ENCODE data around the gene GPR27. TPM values are rescaled to one million over a fixed set of nuclear protein-coding genes. Genes with fewer than 3 reads are reported as not detected.

GPR27 gene
- total and polyA plus RNA-seq, 2 of the 8 experiments (the other 6 are each of a cell fraction or from before 2014, with no cell fraction given), result 11.3 to 12.5 TPM

DNA sequence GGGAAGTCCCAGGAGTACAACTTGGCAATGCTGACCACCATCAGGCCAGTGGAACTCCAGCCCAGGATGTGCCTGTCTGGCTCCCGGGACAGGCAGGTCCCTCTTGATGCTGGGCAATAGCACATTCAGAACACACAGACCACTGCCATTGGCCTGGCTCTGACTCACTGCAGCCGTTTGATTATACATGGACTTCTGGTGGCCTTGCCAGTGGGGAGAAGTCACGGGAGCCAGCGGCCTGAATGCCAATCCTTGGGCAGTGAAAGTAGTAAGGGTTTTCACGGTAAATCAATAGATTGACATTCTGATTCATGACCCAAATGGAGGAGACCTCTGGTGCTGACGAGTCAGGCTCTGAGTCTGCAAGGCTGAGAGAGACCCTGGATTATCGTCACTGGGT, 43.8 kb downstream of the GPR27 start:
- no peak overlapping the region for H2BK15ac ChIP-seq (ENCODE audit: low read length)
- no peak overlapping the region for H2BK12ac ChIP-seq (ENCODE audit: low read depth, low read length)
- H3K79me2 ChIP-seq (ENCODE audit: control insufficient read depth in 1 of 2, insufficient read depth in 2 of 2, low read length in 2 of 2), result no peaks in the 10 kb centered on the region
- no peaks in the 10 kb centered on the region for H4K20me1 ChIP-seq (replicated peaks in 1 of 2; ENCODE audit: control insufficient read depth in 1 of 2, insufficient read depth in 2 of 2, low read length in 2 of 2)
- no peaks in the 10 kb centered on the region; the same call in 1 of the 2 replicates for H3K79me1 ChIP-seq (ENCODE audit: low read depth, low read length)
- POLR2A ChIA-PET (ENCODE audit: partially characterized antibody), result no interaction called here
- H4K8ac ChIP-seq (ENCODE audit: extremely low read depth, insufficient read depth, low read length), result no peak overlapping the region
- H2AK5ac ChIP-seq (ENCODE audit: low read depth, low read length), result no peak overlapping the region
- no peaks in the 10 kb centered on the region for H3K27me3 ChIP-seq (replicated peaks in 1 of 4; ENCODE audit: control insufficient read depth in 3 of 4, extremely low read depth in 1 of 4, insufficient read depth in 3 of 4, low read length in 3 of 4)
- no peak overlapping the region for H3K56ac ChIP-seq (replicated peaks; ENCODE audit: insufficient read length, low read depth, low read length)
- no peak overlapping the region for H2BK20ac ChIP-seq (ENCODE audit: low read length)
- H3K23me2 ChIP-seq (ENCODE audit: low read depth, low read length), result no peaks in the 10 kb centered on the region
- no peak overlapping the region for H3K18ac ChIP-seq (ENCODE audit: extremely low read depth, low read length)
- H3K4me2 ChIP-seq (ENCODE audit: insufficient read depth in 1 of 2, low read depth in 2 of 2, low read length in 2 of 2), result no peak overlapping the region
- H3K4me1 ChIP-seq (replicated peaks in 1 of 4; ENCODE audit: control insufficient read depth in 3 of 4, insufficient read depth in 4 of 4, low read length in 3 of 4), result peaks cover 0 to 10% (median 6%) of the 10 kb centered on the region in 4 experiments
- H3K14ac ChIP-seq (ENCODE audit: insufficient read length), result no peak overlapping the region
- FAIRE-seq (no peak), DNase-seq (ENCODE audit: low read depth in 1 of 2, low spot score in 2 of 2) (no peak)
- no peak overlapping the region for H4K91ac ChIP-seq (replicated peaks; ENCODE audit: insufficient read length, low read length)
- CTCF ChIA-PET (ENCODE audit: partially characterized antibody), result interaction anchor here (1.0 kb wide), 1 partner anchor 87 kb away, joined by 3 read pairs; no protein-coding TSS in a partner anchor
- H2BK120ac ChIP-seq (replicated peaks; ENCODE audit: low read depth, low read length), result no peak overlapping the region
- H3K9ac ChIP-seq (replicated peaks in 1 of 4; ENCODE audit: extremely low read depth in 1 of 4, low read depth in 3 of 4, low read length in 3 of 4), result no peak overlapping the region
- H3K23ac ChIP-seq (ENCODE audit: insufficient read length), result no peak overlapping the region
- no peak overlapping the region for H3K4me3 ChIP-seq (ENCODE audit: extremely low read depth in 1 of 4, insufficient read depth in 2 of 4, low read depth in 3 of 4, low read length in 4 of 4)
- no peak overlapping the region for H2BK5ac ChIP-seq (ENCODE audit: low read depth, low read length)
- H3K27ac ChIP-seq (ENCODE audit: low read depth, low read length), result no peak overlapping the region
- no peaks in the 10 kb centered on the region for H3K36me3 ChIP-seq (ENCODE audit: control insufficient read depth in 2 of 4, insufficient read depth in 4 of 4, low read length in 3 of 4)
- H3K4ac ChIP-seq (replicated peaks; ENCODE audit: insufficient read length, low read depth, low read length), result no peak overlapping the region
- 84% methylated on average over 7 of the region's 7 CpGs; no CpG with 5 or more reads in 1 of the 2 experiments for WGBS, 2 experiments (ENCODE audit: extremely low coverage in 1 of 2, insufficient coverage in 1 of 2, insufficient read length in 1 of 2, insufficient replicate concordance in 2 of 2, low coverage in 1 of 2, low lambda C conversion rate in 2 of 2, missing lambda C conversion rate in 1 of 2)
- H2AFZ ChIP-seq (ENCODE audit: low read length), result no peak overlapping the region
- H3K9me3 ChIP-seq (ENCODE audit: insufficient read depth in 2 of 2, low read depth in 1 of 2, low read length in 1 of 2), result no peaks in the 10 kb centered on the region
- no peak overlapping the region for H4K5ac ChIP-seq (ENCODE audit: insufficient read length, low read depth, low read length)
- TF ChIP-seq, protein P1, sequence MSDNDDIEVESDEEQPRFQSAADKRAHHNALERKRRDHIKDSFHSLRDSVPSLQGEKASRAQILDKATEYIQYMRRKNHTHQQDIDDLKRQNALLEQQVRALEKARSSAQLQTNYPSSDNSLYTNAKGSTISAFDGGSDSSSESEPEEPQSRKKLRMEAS (IDR thresholded peaks at IDR 0.05), result no peak
- no peak for TF ChIP-seq POU5F1 (IDR thresholded peaks at IDR 0.05; ENCODE audit: low read depth, low read length)
- no peak for TF ChIP-seq KDM1A (IDR thresholded peaks at IDR 0.05; ENCODE audit: borderline replicate concordance, low read length)
- TF ChIP-seq ASH2L (IDR thresholded peaks at IDR 0.05; ENCODE audit: low read length), result no peak
- no peak for TF ChIP-seq JUN (IDR thresholded peaks at IDR 0.05; ENCODE audit: low read depth, low read length)
- no peak for TF ChIP-seq BACH1 (IDR thresholded peaks at IDR 0.05; ENCODE audit: low read length)
- no peak for TF ChIP-seq EP300 (IDR thresholded peaks at IDR 0.05; ENCODE audit: borderline replicate concordance in 1 of 2, low read depth in 2 of 2, low read length in 2 of 2)
- no peak for TF ChIP-seq CBX8 (IDR thresholded peaks at IDR 0.05; ENCODE audit: borderline replicate concordance, low read depth, low read length)
- TF ChIP-seq SIX5 (IDR thresholded peaks at IDR 0.05; ENCODE audit: low read depth, low read length), result no peak
- no peak for TF ChIP-seq RFX5 (IDR thresholded peaks at IDR 0.05; ENCODE audit: borderline replicate concordance, low read depth, low read length)
- TF ChIP-seq CEBPB (IDR thresholded peaks at IDR 0.05; ENCODE audit: low read depth, low read length), result no peak
- TF ChIP-seq, protein P2, sequence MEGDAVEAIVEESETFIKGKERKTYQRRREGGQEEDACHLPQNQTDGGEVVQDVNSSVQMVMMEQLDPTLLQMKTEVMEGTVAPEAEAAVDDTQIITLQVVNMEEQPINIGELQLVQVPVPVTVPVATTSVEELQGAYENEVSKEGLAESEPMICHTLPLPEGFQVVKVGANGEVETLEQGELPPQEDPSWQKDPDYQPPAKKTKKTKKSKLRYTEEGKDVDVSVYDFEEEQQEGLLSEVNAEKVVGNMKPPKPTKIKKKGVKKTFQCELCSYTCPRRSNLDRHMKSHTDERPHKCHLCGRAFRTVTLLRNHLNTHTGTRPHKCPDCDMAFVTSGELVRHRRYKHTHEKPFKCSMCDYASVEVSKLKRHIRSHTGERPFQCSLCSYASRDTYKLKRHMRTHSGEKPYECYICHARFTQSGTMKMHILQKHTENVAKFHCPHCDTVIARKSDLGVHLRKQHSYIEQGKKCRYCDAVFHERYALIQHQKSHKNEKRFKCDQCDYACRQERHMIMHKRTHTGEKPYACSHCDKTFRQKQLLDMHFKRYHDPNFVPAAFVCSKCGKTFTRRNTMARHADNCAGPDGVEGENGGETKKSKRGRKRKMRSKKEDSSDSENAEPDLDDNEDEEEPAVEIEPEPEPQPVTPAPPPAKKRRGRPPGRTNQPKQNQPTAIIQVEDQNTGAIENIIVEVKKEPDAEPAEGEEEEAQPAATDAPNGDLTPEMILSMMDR (IDR thresholded peaks at IDR 0.05; ENCODE audit: control extremely low read depth in 1 of 3, insufficient read depth in 1 of 3, low read depth in 1 of 3, low read length in 3 of 3), result no peak
- TF ChIP-seq TCF12 (IDR thresholded peaks at IDR 0.05; ENCODE audit: low read depth, low read length), result no peak

All from H1 (cell line).